ENCODE results near the gene USP11. TPM values are rescaled to one million over a fixed set of nuclear protein-coding genes. Genes with fewer than 3 reads are reported as not detected.

The USP11 gene
- total RNA-seq (2022) (57.5 and 61.2 TPM in 2 replicates), Bru-seq, nascent RNA (percentile 74 among the genes with signal in this experiment), BruChase-seq, experiment 1, labeled RNA remaining after a 2-hour chase (percentile 71 among the genes with signal in this experiment), BruChase-seq, experiment 2, labeled RNA remaining after a 6-hour chase (percentile 85 among the genes with signal in this experiment)
- long read RNA-seq, transcript USP11-204 (21 exons, 3,515 nt) = major isoform, 79 of 127 reads
- long read RNA-seq, partial matches to known transcripts = 23 of 127 reads
- long read RNA-seq, other reads (novel, unspliced or antisense) = 25 of 127 reads

GRCh38 chrX:47232803-47233332, at the start of gene USP11:
Gene USP11, plus strand, starts transcription at chrX:47233009. Its CDS starts 35 bp downstream, at chrX:47233044.
- DNase-seq = peak; percentile 47 to 62
- H3K27me3 Mint-ChIP-seq (ENCODE audit: insufficient read depth, unreplicated experiment) = no peaks in the 10 kb centered on the region
- H3K36me3 Mint-ChIP-seq (ENCODE audit: insufficient read depth, unreplicated experiment) = peaks cover 40% of the 10 kb centered on the region
- POLR2A ChIA-PET = interaction anchor here (0.5 to 1.5 kb wide), 12 partner anchors 15 to 323 kb away, joined by 3 to 35 read pairs (median 5); partner anchors contain the start of genes CDK16, NDUFB11 and RBM10
- peaks cover 14% of the 10 kb centered on the region for H3K4me1 Mint-ChIP-seq (ENCODE audit: low read depth, unreplicated experiment)
- CTCF ChIA-PET = interaction anchor here (1.1 kb wide), 1 partner anchor 80 kb away, joined by 7 read pairs; no protein-coding TSS in a partner anchor
- Histone ChIP-seq H3K36me3 (ENCODE audit: control insufficient read depth, insufficient read depth, low read length) (no peaks in the 10 kb centered on the region; the same call in 1 of the 2 replicates), H3K4me3 (ENCODE audit: low read depth, low read length) (peak within 1 kb of the TSS; percentile 73), H3K4me1 (no peaks in the 10 kb centered on the region), H3K27me3 (replicated peaks; ENCODE audit: control insufficient read depth, insufficient read depth, low read length) (no peaks in the 10 kb centered on the region), H3K9me3 (no peaks in the 10 kb centered on the region)
- no peak for TF ChIP-seq CTCF (IDR thresholded peaks at IDR 0.05; ENCODE audit: insufficient read depth in 1 of 2, low read depth in 1 of 2, low read length in 1 of 2, severe bottlenecking in 1 of 2, unreplicated experiment in 1 of 2)
- peak within 1 kb of the TSS; percentile 99 for H3K27ac Mint-ChIP-seq (ENCODE audit: unreplicated experiment)
- H3K9me3 Mint-ChIP-seq (ENCODE audit: unreplicated experiment) = no peaks in the 10 kb centered on the region
- no TSS peak for BruUV-seq (replicated peaks)
- intact Hi-C loops (cut with micrococcal nuclease; ENCODE audit: unreplicated experiment) = loop anchor here (1.0 to 2.0 kb wide), 2 partner anchors 14 to 79 kb away; partner anchors contain the start of gene CDK16
- peak within 1 kb of the TSS; percentile 88 for H3K4me3 Mint-ChIP-seq (ENCODE audit: unreplicated experiment)

- intact Hi-C loops (cut with micrococcal nuclease; ENCODE audit: unreplicated experiment) = no loop called here
- ChIA-PET POLR2A (no interaction called here), CTCF (no interaction called here)
- no peaks in the 10 kb centered on the region for H3K27me3 Mint-ChIP-seq (ENCODE audit: insufficient read depth, unreplicated experiment)
- TF ChIP-seq CTCF (IDR thresholded peaks at IDR 0.05; ENCODE audit: insufficient read depth in 1 of 2, low read depth in 1 of 2, low read length in 1 of 2, severe bottlenecking in 1 of 2, unreplicated experiment in 1 of 2) = no peak
- H3K9me3 Mint-ChIP-seq (ENCODE audit: unreplicated experiment) = no peaks in the 10 kb centered on the region
- Histone ChIP-seq H3K27me3 (replicated peaks; ENCODE audit: control insufficient read depth, insufficient read depth, low read length) (no peaks in the 10 kb centered on the region), H3K4me1 (no peaks in the 10 kb centered on the region), H3K36me3 (ENCODE audit: control insufficient read depth, insufficient read depth, low read length) (no peaks in the 10 kb centered on the region; the same call in none of the 2 replicates), H3K4me3 (ENCODE audit: low read depth, low read length) (no peak overlapping the region), H3K9me3 (no peaks in the 10 kb centered on the region)
- H3K4me3 Mint-ChIP-seq (ENCODE audit: unreplicated experiment) = no peak overlapping the region
- no peak overlapping the region for H3K27ac Mint-ChIP-seq (ENCODE audit: unreplicated experiment)
- H3K36me3 Mint-ChIP-seq (ENCODE audit: insufficient read depth, unreplicated experiment) = peaks cover 44% of the 10 kb centered on the region
- BruUV-seq (replicated peaks) = no TSS peak
- H3K4me1 Mint-ChIP-seq (ENCODE audit: low read depth, unreplicated experiment) = no peaks in the 10 kb centered on the region
- no peak for DNase-seq
These were observed 48.3 kb upstream of the USP11 start for GRCh38 chrX:47184486-47184885.

GRCh38 chrX:47185241-47185640, 47.6 kb upstream of the USP11 start:
- TF ChIP-seq CTCF (IDR thresholded peaks at IDR 0.05; ENCODE audit: insufficient read depth in 1 of 2, low read depth in 1 of 2, low read length in 1 of 2, severe bottlenecking in 1 of 2, unreplicated experiment in 1 of 2) = no peak
- intact Hi-C loops (cut with micrococcal nuclease; ENCODE audit: unreplicated experiment) = no loop called here

More at GRCh38 chrX:47185241-47185640, 47.6 kb upstream of the USP11 start:
- peaks cover 44% of the 10 kb centered on the region for H3K36me3 Mint-ChIP-seq (ENCODE audit: insufficient read depth, unreplicated experiment)
- H3K4me3 Mint-ChIP-seq (ENCODE audit: unreplicated experiment) = no peak overlapping the region
- Histone ChIP-seq H3K36me3 (ENCODE audit: control insufficient read depth, insufficient read depth, low read length) (no peaks in the 10 kb centered on the region; the same call in none of the 2 replicates), H3K4me1 (0 out of 2 replicates have a peak, but pooled peaks cover under 1% of the 10 kb centered on the region), H3K9me3 (no peaks in the 10 kb centered on the region), H3K27me3 (replicated peaks; ENCODE audit: control insufficient read depth, insufficient read depth, low read length) (no peaks in the 10 kb centered on the region), H3K4me3 (ENCODE audit: low read depth, low read length) (no peak overlapping the region)
- no peak for DNase-seq
- no peak overlapping the region for H3K27ac Mint-ChIP-seq (ENCODE audit: unreplicated experiment)
- no peaks in the 10 kb centered on the region for H3K9me3 Mint-ChIP-seq (ENCODE audit: unreplicated experiment)
- POLR2A ChIA-PET = no interaction called here
- H3K4me1 Mint-ChIP-seq (ENCODE audit: low read depth, unreplicated experiment) = no peaks in the 10 kb centered on the region
- H3K27me3 Mint-ChIP-seq (ENCODE audit: insufficient read depth, unreplicated experiment) = no peaks in the 10 kb centered on the region
- CTCF ChIA-PET = interaction anchor here (0.5 kb wide), 1 partner anchor 242 kb away, joined by 4 read pairs; no protein-coding TSS in a partner anchor
- no TSS peak for BruUV-seq (replicated peaks)

All from Caco-2 (cell line).